NCI-H2081 (cell line): ENCODE data around the gene ARL17B.
A peak's percentile ranks its signal among the peaks of the same experiment; 100 is the strongest.
"Not testable (repeated sequence)": the region's sequence is repeated elsewhere in the genome, so short reads cannot be mapped to it uniquely, and the experiment has no call there.

ENCODE experiments used
- DNase-seq, 2 experiments: peaks; one replicate each; lab custom pipeline; 2025; lab: John Stamatoyannopoulos, UW

The ARL17B gene

GRCh38 chr17:46290906-46291546 is 70.5 kb downstream of the ARL17B start:
- DNase-seq = not testable (repeated sequence)

DNA sequence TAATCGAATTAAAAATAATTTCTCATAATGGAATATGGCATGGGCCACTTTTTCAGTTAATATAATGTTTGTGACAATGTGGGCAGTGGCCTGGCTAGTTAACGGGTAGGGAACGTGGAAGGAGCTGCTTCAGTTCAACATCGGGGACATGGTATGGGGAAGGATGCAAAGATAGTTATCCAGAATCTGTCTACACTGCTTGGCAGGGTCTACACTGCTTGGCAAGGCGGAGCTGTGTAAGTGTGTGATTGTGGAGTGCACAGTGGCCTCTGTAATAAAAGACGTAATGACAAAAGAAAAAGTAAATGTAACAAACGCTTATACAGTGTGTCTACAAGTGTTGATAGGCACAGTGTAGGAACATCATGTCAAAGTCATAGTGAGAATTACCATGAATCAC is 74.0 kb downstream of the ARL17B start:
- not testable (repeated sequence) for DNase-seq

GRCh38 chr17:46286764-46287221 is 74.8 kb downstream of the ARL17B start:
- peak; percentile 75 to 80 for DNase-seq

DNA sequence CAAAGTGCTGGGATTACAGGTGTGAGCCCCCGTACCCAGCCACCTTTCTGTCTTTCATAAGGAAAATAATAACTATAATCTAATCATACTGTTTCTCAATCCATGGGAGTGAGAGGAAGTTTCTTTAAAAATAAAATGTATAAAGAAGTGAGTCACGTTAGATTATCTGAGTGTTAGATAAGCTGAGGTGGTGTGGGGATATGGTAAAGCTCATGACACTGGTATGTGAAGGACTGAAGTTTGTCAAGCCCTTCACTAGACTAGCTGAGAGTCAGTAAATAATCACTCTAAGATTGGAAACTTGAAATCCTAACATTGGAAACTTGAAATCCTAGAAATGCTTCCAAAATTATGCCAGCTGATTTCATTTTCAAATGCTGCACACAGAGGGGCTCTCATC is 76.1 kb downstream of the ARL17B start:
- not testable (repeated sequence) for DNase-seq

GRCh38 chr17:46284467-46284866 is 77.1 kb downstream of the ARL17B start:
- not testable (repeated sequence) for DNase-seq

GRCh38 chr17:46282635-46283034 is 78.9 kb downstream of the ARL17B start:
- not testable (repeated sequence) for DNase-seq

- DNase-seq = not testable (repeated sequence)
Measured at GRCh38 chr17:46281336-46281735, 80.2 kb downstream of the ARL17B start.

- peak in 1 of 2 experiments; percentile 74 for DNase-seq
Measured at GRCh38 chr17:46276728-46277479, 84.7 kb downstream of the ARL17B start.

GRCh38 chr17:46274238-46274637 is 87.3 kb downstream of the ARL17B start:
- DNase-seq = no peak

- no peak for DNase-seq
Measured at GRCh38 chr17:46273541-46274236, 87.9 kb downstream of the ARL17B start.

- DNase-seq = peak in 1 of 2 experiments; percentile 37
Measured at GRCh38 chr17:46270032-46270431, 91.5 kb downstream of the ARL17B start.

DNA sequence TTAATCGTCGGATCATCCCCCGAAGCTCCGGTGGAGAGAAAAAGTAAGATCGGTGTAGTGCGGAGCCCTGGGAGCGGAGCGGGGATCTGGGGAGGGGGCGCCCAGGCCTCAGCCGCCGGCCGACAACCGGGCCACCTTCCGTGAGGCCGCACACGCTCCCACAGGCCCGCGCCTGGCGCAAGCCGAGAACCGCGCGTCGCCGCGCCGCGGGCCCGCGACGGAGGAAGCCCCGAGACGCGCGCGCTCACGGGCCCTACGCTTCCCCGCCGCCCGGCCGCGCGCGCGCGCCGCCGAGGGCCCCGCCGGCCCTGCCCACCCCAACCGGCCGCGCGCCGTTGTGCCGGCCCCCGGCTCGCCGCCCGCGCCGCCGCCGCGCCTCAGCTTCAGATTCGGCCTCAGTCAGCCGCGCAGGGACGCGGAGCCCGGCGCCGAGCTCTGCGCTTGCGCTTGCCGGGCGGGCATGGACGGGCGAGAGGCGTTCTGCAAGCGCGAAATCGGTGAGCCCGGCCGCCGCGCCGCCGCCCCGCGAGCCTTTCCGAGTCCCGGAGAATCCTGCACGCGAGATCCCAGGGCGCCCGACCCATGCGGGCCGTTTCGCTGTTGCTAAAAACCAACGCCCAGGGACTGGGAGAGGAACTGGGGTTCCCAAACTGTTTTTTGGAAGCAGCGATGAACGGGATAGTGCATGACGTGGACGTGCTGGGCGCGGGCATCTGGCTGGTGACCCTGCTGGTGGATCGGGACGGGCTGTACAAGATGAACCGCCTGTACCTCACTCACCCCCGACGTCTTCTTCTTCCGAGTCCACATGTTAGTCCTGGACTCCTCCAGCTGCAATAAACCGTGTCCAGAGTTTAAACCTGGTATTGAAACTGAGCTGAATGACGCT is 94.7 kb downstream of the ARL17B start:
- peak; percentile 90 to 96 for DNase-seq

DNA sequence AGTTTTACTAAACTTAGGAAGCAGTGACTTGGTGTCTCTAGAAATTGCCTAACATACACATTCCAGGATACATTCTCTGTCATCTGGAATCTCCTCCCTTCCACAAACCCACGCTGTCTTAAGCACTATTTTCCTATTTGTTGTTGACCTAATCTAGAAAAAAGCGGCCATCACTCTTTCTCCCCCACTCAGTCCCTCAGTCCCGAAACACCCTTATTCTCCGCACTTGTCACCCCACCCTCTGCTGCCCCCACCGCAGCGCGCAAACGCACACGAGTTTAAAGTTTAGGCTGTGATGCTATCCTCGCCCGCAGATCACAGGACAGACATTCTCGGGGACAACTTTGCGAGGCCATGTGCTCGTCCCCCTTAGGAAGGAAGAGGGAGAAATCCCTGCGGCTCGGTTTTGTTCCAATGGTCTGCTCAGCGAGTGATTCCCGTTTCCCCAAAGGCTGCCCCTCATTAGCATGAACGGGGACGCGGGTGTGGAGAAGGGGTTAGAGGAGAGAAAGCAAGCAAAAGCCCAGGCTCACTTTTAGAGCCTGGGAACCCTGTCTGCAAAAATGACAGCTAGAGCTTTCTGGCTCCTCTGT is 95.4 kb downstream of the ARL17B start:
- DNase-seq = not testable (repeated sequence)

DNA sequence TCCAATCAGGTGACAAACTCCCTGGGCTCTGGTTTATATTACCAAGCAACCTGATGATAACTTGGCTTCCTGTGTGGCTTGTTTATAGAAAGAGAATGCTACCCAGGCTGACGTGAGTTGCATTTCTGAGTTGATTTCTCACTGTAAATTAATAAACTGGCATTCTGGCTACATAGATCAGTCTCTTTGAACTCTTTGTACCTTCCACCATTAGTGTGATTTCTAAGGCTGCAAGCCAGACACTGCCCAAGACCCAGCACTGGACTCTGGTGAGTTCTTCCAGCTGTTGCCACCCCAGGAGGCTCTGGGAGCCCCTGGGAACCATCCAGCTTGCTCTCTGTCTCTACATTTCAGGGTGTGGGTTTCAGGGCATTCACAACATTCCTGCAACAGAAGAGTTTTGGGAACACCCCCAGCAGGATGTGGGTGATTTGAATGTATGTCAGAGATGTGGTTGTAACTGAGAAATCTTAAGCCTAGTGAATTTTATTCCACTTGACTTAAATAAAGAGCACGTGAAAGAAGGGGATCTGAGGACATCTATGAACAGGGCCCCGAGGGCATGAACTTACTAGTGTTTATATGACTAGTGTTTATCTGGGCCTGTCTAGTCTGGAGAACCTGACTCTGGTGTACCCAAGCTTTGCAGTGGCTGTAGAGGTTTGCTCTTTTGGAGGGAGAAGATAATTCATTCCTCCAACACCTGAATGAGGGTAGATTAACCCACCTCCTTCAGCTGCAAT is 96.9 kb downstream of the ARL17B start:
- DNase-seq = no peak

DNA sequence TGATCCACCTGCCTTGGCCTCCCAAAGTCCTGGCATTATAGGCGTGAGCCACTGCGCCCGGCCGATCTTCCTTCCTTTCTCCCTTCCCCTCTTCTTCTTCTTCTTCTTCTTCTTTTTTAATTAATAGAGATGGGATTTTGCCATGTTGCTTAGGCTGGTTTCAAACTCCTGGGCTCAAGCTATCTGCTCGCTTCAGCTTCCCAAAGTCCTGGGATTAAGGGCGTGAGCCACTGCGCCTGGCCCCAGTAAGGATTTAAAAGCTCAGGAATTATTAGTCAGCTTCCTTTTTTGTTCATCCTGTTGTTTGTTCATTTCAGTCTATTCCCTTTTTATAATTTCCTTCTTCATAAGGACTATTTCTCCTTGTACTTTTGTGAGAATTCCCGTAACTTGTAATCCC is 99.3 kb downstream of the ARL17B start:
- DNase-seq = no peak

DNA sequence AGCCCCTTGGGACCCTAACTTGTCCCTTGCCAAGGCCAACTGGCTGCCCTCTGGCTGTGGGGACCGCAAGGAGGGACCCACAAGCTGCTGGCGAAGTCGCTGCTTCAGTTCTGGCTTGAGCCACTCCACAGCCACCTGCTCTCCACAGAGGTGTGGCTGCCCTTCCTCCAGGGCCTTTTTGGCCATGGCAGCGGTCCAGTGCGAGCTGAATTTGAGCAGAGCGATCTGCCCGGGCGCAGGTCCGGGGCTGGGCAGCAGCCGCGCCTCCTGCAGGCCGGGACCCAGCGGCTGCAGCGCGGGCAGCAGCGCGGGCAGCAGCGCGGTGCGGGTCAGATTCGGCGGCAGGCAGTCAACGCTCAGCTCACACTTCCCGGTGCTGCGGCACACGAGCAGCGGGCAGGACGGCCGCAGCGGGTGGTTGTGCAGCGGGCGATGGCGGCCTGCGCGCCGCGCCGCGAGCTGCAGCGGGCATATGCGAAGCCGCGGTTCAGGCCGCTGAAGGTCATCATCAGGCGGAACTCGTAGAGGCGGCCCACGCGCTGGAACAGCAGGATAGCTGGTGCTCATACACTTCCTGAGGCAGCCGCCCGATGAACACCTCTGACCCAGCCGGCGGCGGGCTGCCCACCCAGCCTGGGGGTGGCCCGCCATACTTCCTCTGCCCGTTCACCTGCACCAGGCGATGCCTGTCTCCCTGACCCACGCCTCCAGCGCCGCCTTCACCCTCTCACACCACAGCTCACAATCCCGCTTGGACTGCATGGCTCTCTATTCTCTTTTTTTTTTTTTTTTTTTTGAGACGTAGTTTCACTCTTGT is 101.5 kb downstream of the ARL17B start:
- not testable (repeated sequence) for DNase-seq

DNA sequence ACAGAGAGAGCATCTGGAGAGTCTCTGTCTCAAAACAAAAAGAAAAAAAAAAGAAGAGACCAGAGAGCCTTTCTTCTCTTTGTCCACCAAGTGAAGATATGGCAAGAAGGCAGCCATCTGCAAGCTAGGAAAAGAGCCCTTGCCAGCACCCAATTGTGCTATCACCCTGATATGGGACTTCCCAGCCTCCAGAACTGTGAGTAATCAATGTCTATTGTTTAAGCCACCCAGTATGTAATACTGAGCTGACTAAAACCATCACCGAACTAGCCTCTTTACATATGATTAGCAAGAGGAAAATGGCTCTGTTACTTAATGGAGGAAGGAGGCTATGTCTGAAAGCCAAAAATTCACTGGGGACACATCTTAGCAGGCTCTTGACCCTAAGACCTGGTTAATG is 105.2 kb downstream of the ARL17B start:
- not testable (repeated sequence) for DNase-seq

GRCh38 chr17:46254215-46254614 is 107.4 kb downstream of the ARL17B start:
- not testable (repeated sequence) for DNase-seq

- DNase-seq = peak in 1 of 2 experiments; percentile 18
Measured at GRCh38 chr17:46253722-46254121, 107.8 kb downstream of the ARL17B start.

GRCh38 chr17:46252804-46253203 is 108.8 kb downstream of the ARL17B start:
- DNase-seq = not testable (repeated sequence)
